Tibial nerve (tissue), 4 donors: ENCODE data around the gene NTNG1.

ENCODE experiments used
- CTCF ChIP-seq, 5 experiments: fragments of 200-600 bp in 3 of 5; fragments of 450-650 bp in 2 of 5; sonication (generic) in 3 of 5; IDR thresholded peaks; one replicate each; pipeline ENCODE4 v1.5.1; 2016 to 2019; ENCODE audit warnings: antibody characterized with exemption in 5 of 5, mild to moderate bottlenecking in 3 of 5, moderate library complexity in 2 of 5
- EP300 ChIP-seq, 2 donors: sonication (generic); formaldehyde crosslinking; IDR thresholded peaks; one replicate each; pipeline ENCODE4 v1.6.1; 2017; ENCODE audit warnings: antibody characterized with exemption in 2 of 2, mild to moderate bottlenecking in 1 of 2
- POLR2A ChIP-seq, 2 donors: fragments of 450-650 bp; IDR thresholded peaks; one replicate each; pipeline ENCODE4 v1.6.1; 2017; ENCODE audit warnings: antibody characterized with exemption in 2 of 2, mild to moderate bottlenecking in 2 of 2, moderate library complexity in 2 of 2

GRCh38 chr1:107339775-107340174 is 198.9 kb downstream of the NTNG1 start:
- TF ChIP-seq CTCF (IDR thresholded peaks at IDR 0.05), result no peak
- TF ChIP-seq POLR2A (IDR thresholded peaks at IDR 0.05), result no peak
- TF ChIP-seq EP300 (IDR thresholded peaks at IDR 0.05), result no peak
